A673 (cell line): ENCODE data around the gene CNGA4.

Experiments used
- CTCF ChIP-seq: fragments of 300-800, 200-600 bp; sonication (generic); conservative IDR thresholded peaks from 2 replicates; pipeline ENCODE4 v1.5.1; 2017; ENCODE audit warnings: low read depth, mild to moderate bottlenecking, antibody characterized with exemption, low read length, moderate library complexity, mixed read lengths
- EZH2 ChIP-seq: fragments of 200-600 bp; sonication (generic); IDR thresholded peaks from 2 replicates; pipeline ENCODE4 v1.6.1; 2017; ENCODE audit warnings: borderline replicate concordance, low read depth, mild to moderate bottlenecking, mixed read lengths, antibody characterized with exemption, low read length; ENCODE audit not compliant: poor library complexity, severe bottlenecking

- TF ChIP-seq CTCF (no peak), EZH2 (no peak)
Measured at GRCh38 chr11:6206456-6207180, 32.3 kb upstream of the CNGA4 start.
